Putamen (tissue), 1 donor: ENCODE data around the gene CDH11.

ENCODE experiments used
- DNase-seq: peaks from one replicate; pipeline ENCODE4 v3.0.0-alpha.2; 2016; ENCODE audit warnings: low spot score

Gene CDH11

GRCh38 chr16:65121870-65122723 lies at the start of gene CDH11:
Gene CDH11 (minus strand): TSS chr16:65122063. CDS start chr16:65004869, 117,194 bp downstream.
- peak; percentile 68 for DNase-seq

GRCh38 chr16:65154321-65154720 lies 32.5 kb upstream of the CDH11 start:
- DNase-seq, result no peak

- DNase-seq, result no peak
Observed at GRCh38 chr16:65153365-65154105, 31.7 kb upstream of the CDH11 start.

GRCh38 chr16:65148804-65149203 lies 26.9 kb upstream of the CDH11 start:
- DNase-seq, result no peak

- no peak for DNase-seq
Observed at GRCh38 chr16:65142276-65142675, 20.4 kb upstream of the CDH11 start.

GRCh38 chr16:65136681-65137080 lies 14.8 kb upstream of the CDH11 start:
- no peak for DNase-seq

- DNase-seq, result no peak
Observed at GRCh38 chr16:65126845-65127624, 5.2 kb upstream of the CDH11 start.

- DNase-seq, result no peak
Observed at GRCh38 chr16:65125871-65126270, 4.0 kb upstream of the CDH11 start.

GRCh38 chr16:65125322-65125721 lies 3.5 kb upstream of the CDH11 start:
- peak; percentile 38 for DNase-seq

- DNase-seq, result no peak
Observed at GRCh38 chr16:65124596-65124995, 2.7 kb upstream of the CDH11 start.

- no peak for DNase-seq
Observed at GRCh38 chr16:65124212-65124548, 2.3 kb upstream of the CDH11 start.

GRCh38 chr16:65123396-65124211 lies 1.7 kb upstream of the CDH11 start:
- no peak for DNase-seq

- peak; percentile 64 for DNase-seq
Observed at GRCh38 chr16:65122724-65123395, 997 bp upstream of the CDH11 start.

- peak; percentile 44 for DNase-seq
Observed at GRCh38 chr16:65120831-65121721, 787 bp downstream of the CDH11 start.

- DNase-seq, result no peak
Observed at GRCh38 chr16:65120461-65120830, 1.4 kb downstream of the CDH11 start.

- DNase-seq, result peak; percentile 65
Observed at GRCh38 chr16:65119901-65120401, 1.9 kb downstream of the CDH11 start.

GRCh38 chr16:65119435-65119834 lies 2.4 kb downstream of the CDH11 start:
- DNase-seq, result no peak

- peak; percentile 37 for DNase-seq
Observed at GRCh38 chr16:65118871-65119270, 3.0 kb downstream of the CDH11 start.

GRCh38 chr16:65117811-65118448 lies 3.9 kb downstream of the CDH11 start:
- DNase-seq, result peak; percentile 95
